ENCODE data around the gene GBP3.

GRCh38 chr1:89005286-89006151 is 17.1 kb downstream of the GBP3 start:
- TF ChIP-seq CTCF (IDR thresholded peaks at IDR 0.05) (no peak), POLR2A (IDR thresholded peaks at IDR 0.05; ENCODE audit: low read depth) (no peak)
